ENCODE data around the gene SLC15A2. TPM values are rescaled to one million over a fixed set of nuclear protein-coding genes. Genes with fewer than 3 reads are reported as not detected.
"Not testable (repeated sequence)": the region's sequence is repeated elsewhere in the genome, so short reads cannot be mapped to it uniquely, and the experiment has no call there.

Gene SLC15A2
- total RNA-seq, 1 experiment from 2014 or later: 0.11 TPM

DNA sequence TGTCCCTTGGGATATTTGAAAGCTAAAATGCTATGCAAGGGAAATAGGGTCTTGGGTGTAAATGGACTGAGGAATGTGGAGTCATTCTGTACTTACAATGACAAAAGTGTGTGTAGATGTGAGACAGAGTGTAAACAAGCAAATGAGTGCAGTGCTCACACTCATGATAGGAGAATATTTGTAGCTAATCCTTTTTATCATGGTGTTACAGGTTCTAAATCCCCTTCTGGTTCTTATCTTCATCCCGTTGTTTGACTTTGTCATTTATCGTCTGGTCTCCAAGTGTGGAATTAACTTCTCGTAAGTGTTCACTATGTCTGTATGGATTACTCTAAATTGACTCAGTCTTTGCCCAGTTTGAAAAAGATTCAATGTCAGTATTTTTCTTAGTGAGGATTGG, 30.5 kb downstream of the SLC15A2 start:
- DNase-seq (ENCODE audit: low read depth): no peak

DNA sequence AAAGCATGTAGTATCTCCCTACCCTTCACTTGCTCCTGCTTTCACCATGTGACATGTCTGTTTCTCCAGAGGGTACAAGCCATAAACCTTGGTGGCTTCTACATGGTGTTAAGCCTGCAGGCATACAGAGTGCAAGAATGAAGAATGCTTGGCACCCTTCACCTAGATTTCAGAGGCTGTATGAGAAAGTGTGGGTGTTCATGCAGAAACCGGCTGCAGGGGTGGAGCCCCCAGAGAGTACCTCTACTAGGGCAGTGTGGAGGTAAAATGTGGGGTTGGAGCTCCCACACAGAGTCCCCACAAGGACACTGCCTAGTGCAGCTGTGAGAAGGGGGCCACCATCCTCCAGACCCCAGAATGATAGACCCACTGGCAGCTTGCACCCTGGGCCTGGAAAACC, 32.2 kb downstream of the SLC15A2 start:
- no peak for DNase-seq (ENCODE audit: low read depth)

DNA sequence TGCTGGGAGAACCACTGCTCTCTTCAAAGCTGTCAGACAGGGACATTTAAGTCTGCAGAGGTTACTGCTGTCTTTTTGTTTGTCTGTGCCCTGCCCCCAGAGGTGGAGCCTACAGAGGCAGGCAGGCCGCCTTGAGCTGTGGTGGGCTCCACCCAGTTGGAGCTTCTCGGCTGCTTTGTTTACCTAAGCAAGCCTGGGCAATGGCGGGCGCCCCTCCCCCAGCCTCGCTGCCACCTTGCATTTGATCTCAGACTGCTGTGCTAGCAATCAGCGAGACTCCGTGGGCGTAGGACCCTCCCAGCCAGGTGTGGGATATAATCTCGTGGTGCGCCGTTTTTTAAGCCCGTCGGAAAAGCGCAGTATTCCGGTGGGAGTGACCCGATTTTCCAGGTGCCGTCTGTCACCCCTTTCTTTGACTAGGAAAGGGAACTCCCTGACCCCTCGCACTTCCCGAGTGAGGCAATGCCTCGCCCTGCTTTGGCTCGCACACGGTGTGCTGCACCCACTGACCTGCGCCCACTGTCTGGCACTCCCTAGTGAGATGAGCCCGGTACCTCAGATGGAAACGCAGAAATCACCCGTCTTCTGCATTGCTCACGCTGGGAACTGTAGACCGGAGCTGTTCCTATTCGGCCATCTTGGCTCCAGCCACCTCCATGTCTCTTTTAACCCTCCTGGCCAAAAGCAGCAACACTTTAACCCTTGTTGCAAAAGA, 44.1 kb downstream of the SLC15A2 start:
- not testable (repeated sequence) for DNase-seq (ENCODE audit: low read depth)

- no peak for DNase-seq (ENCODE audit: low read depth)
Measured at GRCh38 chr3:121941592-121941991, 47.4 kb downstream of the SLC15A2 start.

DNA sequence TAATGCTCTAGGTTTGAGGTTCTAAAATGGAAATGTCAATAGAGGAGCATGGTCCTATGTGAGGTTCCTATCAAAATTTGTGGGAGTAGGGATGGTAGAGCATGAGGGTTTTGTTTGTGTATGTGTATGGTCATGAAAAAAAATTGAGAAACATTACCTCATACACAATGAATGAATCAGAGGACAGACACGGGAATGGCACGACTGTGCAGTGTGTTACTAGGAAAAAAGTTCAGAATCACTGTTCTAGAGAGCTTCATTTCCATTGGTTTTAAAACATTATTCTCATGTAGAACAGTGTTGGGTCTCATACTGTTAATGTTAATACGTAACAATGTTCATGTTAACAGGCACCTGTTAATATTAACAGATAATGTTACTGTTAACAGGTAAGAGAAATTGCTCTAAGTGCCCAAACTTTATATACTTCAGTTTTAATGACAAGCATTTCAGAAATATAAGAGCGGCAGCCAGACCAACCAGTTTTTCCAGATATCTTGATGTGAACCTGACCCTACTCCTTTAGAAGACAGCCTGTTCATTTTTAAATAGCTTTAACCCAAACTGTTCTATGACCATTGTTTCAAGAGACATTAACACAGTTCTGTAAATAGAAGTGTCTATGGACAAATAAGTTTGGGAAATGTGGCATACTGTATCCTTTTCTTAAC, 48.0 kb downstream of the SLC15A2 start:
- no peak for DNase-seq (ENCODE audit: low read depth)

DNA sequence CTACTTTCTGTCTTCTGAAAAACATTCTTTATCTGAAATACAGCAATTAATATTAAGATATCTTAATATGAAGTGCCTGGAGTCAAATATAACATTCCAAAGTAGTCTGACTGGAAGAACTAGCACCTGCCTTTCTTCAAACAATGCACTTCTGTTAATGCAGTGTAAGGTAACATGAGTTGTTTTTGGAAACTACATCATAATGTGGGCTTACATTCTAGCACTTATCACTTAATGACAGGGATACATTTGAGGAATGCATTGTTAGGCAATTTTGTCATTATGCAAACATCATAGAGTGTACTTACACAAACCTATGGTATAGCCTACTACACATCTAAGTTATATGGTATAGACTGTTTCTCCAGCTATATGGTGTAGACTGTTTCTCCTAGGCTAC, 49.2 kb downstream of the SLC15A2 start:
- no peak for DNase-seq (ENCODE audit: low read depth)

GRCh38 chr3:121948641-121949040, 54.4 kb downstream of the SLC15A2 start:
- DNase-seq (ENCODE audit: low read depth): no peak

DNA sequence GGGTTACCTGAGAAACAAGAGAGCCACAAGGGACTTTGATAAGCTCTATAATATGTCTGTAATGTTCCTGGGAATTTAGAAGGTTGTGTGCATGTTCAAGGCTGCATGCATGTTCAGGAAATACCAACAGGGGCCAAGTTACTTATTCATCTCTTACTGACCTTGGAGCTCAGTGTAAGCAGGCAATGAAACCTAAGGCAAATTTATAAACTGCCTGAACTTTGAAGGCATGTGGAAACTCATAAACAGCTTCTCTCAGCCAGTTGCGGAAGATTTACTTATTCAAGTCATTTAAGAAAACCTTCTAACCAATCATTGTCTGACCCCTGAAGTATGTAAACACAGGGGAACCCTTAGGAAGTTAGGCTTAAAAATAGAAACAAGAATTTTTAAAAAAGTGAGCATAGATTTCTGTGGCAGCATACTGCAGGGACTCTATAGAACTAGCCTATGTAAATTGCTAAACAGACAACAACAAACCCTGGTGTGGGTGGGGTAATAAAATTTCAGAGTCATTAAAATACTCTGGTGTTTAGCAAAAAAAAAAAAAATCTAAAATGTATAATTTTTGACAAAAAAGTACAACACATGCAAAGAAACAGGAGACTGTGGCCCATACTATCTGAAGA, 57.2 kb downstream of the SLC15A2 start:
- no peak for DNase-seq (ENCODE audit: low read depth)

DNA sequence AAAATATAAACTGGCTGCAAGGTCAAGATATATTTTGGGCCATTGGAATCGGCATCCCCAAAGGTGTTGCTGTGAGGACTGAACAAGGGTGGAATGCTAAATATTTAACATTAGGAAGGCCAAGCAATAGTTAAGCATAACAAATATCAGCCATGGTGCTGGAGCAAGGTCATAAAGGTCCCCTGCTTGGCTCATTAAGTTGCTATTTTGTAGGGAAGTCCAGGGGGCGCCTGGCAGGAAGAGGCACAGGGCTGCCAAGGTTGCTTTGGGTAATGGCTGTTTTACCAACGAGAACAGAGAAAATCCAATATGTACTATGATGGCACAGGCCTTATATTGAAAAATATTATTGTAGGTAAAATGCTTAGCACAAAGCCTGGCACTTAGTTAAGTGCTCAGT, 62.2 kb downstream of the SLC15A2 start:
- DNase-seq (ENCODE audit: low read depth): no peak

DNA sequence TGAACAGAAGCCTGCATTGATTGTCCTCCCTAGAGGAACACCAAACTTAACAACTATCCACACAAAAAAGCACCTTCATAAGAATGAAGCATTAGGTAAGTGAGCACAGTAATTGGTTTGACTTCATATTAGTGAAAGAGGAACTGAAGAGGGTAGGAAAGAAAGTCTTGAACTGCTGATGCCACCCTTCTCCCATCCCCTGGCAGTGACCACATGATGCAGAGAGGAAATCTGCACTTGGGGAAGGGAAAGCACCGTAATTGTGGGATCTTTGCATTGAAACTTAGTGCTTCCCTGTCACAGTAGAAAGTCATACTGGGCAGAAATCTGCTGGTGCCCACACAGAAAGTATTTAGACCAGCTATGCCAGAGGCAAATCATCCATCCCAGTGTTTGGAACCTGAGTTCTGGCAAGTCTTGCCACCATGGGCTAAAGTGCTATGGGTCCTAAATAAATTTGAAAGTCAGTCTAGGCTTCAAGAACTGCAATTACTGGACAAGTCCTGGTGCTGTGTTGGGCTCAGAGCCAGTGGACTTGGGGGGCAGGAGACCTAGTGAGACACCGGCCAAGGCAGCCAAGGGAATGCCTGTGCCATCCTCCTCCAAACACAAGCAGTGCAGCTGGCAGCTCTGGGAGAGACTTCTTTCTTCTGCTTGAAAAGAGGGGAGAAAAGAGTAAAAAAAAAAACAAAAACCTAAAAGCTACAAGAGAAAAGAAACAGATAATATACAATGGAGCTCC, 63.6 kb downstream of the SLC15A2 start:
- DNase-seq (ENCODE audit: low read depth): no peak

GRCh38 chr3:121958801-121959200, 64.6 kb downstream of the SLC15A2 start:
- no peak for DNase-seq (ENCODE audit: low read depth)

GRCh38 chr3:121961283-121961682, 67.1 kb downstream of the SLC15A2 start:
- no peak for DNase-seq (ENCODE audit: low read depth)

- DNase-seq (ENCODE audit: low read depth): no peak
Measured at GRCh38 chr3:121962443-121962842, 68.2 kb downstream of the SLC15A2 start.

GRCh38 chr3:121963608-121964007, 69.4 kb downstream of the SLC15A2 start:
- no peak for DNase-seq (ENCODE audit: low read depth)

DNA sequence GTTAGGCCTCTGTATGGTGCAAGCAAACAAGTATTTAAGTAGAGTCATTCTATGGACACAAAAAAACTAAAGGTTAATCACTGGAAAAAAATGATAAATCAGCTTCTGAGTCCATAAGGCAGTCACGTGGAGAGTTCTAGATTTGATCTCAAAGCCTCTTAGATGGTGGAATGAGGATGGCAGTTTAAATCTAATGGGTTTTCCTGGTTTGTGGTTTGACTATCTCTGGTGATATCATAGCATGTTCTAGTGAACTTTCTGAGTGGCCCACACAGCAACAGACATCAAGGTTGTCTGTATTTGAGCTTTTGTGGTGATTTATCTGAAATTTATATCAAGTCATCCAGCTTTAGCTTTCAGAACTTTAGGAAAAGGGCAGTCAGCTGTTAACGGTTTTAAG, 75.4 kb downstream of the SLC15A2 start:
- DNase-seq (ENCODE audit: low read depth): no peak

DNA sequence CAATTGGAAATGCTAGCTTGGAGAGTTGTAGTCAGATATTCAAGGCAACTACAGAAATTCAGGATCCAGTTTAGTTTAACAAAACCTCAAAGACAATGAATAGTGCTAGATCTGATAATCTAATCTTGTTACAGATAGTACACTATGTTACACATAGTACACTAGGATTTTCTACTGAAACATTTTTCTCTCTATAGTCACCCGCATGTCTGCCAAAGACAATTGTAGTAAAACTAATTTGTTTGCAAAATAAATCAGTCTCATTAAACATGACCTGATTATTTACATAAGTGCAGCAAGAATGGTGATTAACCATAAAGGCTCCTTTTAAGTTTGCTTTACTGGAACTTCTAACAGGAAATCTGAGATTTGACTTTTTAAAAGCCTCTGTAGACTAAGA, 75.8 kb downstream of the SLC15A2 start:
- no peak for DNase-seq (ENCODE audit: low read depth)

GRCh38 chr3:121974601-121975111, 80.5 kb downstream of the SLC15A2 start:
- no peak for DNase-seq (ENCODE audit: low read depth)

DNA sequence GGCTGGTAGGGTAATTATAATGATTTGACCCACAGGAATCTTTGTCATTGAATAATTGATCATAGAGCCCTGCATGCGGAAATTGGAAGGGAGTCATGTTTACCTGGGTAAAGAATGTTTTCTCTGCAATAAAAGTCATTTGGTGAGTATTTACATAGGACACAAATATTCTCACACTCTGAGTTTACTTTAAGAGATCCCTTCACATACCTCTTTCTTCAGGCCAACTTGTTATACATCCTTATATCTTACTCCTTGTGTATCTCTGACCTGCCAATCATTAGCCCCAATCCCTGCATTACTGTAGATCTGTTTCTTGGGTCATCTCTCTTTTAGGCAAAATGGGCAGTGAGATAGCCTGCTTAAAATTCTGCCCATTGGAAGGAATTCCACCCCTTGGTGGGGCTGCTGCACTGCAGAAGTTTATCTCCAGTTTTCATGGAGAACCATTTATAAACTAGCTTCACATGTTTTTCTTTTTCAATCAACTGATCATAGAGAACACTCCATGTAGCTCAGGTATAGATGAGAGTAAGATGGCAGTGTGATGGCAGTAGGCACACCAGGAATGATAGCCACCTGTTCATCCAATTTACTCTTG, 81.6 kb downstream of the SLC15A2 start:
- no peak for DNase-seq (ENCODE audit: low read depth)

- DNase-seq (ENCODE audit: low read depth): no peak
Measured at GRCh38 chr3:121976727-121977126, 82.5 kb downstream of the SLC15A2 start.

DNA sequence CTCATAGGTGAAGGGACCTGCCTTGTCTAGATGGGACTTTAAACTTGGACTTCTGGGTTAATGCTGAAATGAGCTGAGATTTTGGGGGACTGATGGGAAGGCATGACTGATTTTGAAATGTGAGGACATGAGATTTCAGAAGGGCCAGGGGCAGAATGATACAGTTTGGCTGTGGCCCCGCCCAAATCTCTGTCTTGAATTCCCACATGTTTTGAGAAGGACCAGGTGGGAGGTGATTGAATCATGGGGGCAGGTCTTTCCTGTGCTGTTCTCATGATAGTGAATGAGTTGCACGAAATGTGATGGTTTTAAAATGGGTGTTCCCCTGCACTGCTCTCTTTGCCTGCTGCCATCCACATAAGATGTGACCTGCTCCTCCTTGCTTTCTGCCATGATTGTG, 85.0 kb downstream of the SLC15A2 start:
- DNase-seq (ENCODE audit: low read depth): no peak

GRCh38 chr3:121979734-121980449, 85.7 kb downstream of the SLC15A2 start:
- no peak for DNase-seq (ENCODE audit: low read depth)

Data from LHCN-M2 (cell line).